NCI-H2196 treated with DMSO at 0.1 percent for 48 hours (cell line): ENCODE data around the gene IL1RL2.

ENCODE experiments used
- DNase-seq: peaks from one replicate; lab custom pipeline; 2025; ENCODE audit not compliant: unreplicated experiment; lab: John Stamatoyannopoulos, UW

The IL1RL2 gene

DNA sequence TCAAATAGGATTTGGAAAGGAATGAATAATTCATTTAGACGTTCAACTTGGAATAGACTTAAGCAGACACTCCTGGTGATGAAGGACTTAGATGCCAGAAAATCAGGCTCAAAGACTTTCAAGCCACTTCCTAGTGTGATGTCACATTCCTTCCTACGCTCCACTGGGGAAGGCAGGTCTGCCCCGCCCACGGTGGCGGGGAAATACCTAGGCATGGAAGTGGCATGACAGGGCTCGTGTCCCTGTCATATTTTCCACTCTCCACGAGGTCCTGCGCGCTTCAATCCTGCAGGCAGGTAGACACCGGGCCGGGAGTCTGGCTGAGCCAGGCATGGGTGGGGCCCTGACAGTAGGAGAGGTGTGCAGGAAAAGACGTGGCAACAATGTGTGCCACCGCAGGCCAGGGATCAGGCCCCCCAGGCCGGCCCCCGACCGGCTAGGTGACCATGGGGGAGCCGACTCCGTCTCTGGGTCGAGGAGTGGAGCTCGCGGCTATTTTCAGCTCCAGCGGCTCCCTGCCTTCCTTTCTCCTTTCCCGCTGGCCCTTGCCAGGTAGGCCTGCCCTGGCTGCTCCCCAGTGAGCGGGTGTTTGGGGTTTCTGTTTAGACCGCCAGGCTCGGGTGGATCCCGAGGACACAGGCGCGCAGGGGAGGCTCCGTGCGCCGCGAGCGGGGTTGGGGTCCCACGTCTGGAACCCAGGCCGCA is at the start of gene IL1RL2:
Gene IL1RL2 (plus strand): TSS at position 233 of the 705 bp plus-strand sequence. CDS start 845 bp downstream, outside the sequence.
- no peak for DNase-seq

DNA sequence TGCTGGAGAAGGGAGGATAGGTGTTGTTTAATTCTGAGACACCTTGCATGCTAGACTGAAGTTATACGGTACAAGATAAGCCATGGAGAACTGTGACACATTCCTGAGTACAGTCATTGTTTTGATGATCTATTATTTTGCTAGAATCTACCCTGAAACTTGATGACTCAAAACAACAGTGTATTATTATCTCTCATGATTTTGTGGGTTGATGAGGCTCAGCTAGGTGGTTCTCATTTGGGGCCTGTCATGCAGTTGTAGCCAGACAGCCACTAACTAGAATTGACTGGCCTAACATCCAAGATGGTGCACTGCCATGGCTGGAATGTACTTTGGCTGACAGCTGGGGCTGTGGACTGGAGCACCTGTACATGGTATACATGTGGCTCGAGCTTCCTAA is 49.7 kb upstream of the IL1RL2 start:
- no peak for DNase-seq

DNA sequence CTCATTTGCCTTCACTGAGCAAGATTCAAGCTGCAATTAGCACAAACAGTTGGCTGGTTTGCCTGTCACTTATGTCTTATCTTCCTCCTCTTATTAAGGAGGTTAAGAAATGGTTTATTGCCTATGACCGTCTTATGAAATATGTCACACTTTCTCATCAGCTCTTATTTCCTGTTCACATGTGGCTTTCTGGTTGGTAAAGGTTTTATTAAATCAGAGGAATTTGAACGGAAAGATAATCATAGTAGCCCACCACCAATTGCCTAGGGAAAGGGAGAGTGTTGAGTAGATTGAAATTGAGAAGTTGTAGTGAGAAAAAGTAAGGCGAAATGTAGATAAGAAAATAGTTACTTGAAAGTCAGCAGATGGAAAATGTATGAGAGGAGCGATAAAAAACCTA is 48.5 kb upstream of the IL1RL2 start:
- DNase-seq: no peak

DNA sequence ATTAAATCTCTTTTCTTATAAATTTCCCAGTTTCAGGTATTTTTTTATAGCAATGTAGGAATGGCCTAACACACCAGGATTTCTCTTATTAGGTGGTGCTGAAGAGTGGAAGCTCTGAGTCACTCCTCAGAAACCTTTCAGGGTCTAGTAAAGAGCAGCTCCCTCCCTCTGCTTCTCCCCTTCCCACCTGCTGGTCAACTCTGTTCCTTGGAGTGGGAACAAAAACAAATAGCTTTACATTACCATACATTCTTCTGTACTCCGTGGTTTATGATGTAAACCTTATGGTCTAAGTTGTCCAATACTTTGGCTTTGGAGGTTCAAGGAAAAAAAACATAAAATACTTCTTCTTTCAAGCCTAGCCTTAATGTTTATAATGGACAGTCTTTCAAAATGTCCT is 47.0 kb upstream of the IL1RL2 start:
- no peak for DNase-seq

DNA sequence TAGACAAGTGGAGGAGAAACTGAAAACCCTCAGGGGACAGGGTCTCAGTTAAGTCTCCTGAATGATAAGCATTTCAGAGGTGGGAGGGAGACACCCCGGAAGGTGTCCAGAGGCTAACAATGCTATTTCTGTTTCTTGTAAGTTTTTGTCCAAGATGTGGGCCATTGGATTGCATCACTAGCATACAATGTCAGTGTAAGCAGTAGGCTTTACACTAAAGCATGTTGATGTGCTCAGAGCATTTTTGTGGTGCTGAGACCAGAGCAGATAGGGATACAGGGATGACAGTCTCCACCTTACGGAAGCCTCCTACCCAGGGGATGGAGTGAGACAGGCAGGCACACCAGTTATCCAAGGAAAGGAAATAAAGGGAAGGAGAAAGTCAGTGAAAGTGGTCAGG is 46.4 kb upstream of the IL1RL2 start:
- no peak for DNase-seq

DNA sequence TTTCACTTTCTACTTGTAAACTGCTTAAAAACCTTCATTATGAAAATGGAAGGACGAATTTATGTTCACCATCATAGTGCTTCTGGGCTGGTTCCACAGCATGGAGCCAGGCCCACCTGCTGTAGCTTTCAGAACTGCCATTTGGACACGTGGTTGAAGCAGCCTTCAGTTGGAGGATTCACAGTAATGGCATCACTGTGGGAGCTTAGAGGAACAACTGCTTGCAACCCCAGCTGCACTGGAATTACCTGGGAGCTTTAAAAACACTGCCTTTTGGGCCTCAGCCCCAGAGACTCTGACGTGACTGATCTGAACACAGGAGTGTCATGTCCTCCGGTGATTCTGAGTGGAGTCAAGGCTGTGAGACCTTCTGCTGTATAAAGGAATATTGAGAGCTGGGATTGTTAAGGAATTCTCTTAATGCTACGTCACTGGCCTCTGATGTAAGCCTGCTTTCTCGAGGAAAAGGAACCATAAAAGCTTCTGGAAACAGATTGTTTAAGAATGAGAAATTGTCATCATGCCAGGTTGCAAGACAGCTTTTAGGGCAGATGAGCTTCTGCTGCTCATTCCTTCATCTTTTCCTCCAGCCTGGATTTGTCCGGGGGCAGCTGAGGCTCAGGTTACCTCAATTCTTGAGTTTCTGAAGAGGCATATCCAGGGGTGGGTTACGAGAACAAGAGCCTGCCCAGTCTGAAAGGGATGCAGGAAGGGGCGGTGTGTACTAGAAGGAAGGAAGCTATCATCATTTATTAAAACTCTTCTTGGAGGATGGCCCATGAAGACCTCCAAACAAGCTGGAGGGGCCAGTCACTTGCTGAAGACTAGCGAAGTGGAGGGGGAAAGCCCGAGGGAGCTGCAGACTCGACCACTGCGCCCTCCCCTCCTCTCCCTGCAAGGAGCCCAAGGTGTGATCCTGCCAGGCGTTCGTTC is 45.5 kb upstream of the IL1RL2 start:
- DNase-seq: no peak

DNA sequence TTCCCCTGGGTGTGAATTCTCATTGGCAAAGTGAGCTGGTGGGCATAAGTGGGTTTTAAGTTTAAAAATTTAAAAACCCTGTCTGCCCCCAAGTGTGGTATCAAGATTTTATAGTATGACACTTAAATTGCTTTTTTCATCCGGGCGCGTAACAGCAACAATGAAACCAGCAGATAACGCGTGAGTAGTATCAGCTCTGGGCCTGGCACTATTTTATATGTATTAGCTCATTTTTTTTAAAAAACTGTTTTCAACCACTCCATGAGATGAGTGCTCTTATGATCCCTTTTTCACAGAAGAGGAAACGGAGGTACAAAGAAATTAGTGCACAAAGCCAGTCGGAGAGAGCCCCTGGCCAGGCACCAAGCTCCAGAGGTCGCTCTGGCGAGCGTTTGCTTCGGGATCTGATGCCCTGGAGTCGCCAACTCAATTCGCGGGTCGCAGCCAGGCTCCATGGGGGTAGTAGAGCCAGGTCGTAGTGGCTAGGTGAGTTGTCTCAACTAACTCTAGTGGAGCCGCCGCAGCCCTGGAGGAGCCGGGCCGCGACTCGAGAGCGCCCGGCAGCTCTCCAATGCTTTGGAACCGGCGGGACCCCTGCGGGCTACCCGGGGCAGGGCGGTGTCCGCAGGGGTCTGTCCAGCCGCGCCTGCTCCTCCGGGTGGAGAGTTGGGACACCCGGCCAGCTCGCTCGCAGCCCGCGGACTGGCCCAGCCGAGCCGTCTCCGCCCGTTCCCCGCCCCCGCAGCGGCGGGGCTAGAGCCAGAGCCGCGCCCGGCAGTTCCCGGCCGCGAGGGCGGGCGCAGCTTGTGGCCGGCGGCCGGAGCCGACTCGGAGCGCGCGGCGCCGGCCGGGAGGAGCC is 44.6 kb upstream of the IL1RL2 start, which contains the start of gene IL1R1:
Gene IL1R1 (plus strand): TSS at position 777 of the 859 bp plus-strand sequence. CDS start 14,979 bp downstream, outside the sequence.
- no peak for DNase-seq

DNA sequence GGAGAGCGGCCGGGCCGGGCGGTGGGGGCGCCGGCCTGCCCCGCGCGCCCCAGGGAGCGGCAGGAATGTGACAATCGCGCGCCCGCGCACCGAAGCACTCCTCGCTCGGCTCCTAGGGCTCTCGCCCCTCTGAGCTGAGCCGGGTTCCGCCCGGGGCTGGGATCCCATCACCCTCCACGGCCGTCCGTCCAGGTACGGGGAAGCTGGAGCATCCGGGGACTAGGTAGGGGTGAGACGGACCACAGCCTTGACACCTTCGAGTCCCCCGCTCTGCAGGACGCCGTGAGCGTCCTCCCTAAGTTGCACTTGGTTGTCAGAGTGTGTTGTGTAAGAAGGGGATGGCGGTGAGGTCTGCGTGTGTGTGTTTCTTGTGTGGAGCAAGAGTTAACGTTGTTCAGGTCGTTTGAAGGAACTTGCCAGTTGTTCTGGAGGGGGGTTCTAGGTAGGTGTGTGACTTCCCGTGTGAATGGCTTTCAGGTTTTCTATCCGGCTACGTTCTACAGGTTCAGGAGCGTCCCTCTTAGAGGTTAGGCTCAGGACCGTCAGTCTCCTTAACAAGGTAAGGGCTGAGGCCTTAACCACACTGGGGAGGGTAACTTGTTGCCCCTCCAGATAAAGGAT is 43.9 kb upstream of the IL1RL2 start:
- no peak for DNase-seq

DNA sequence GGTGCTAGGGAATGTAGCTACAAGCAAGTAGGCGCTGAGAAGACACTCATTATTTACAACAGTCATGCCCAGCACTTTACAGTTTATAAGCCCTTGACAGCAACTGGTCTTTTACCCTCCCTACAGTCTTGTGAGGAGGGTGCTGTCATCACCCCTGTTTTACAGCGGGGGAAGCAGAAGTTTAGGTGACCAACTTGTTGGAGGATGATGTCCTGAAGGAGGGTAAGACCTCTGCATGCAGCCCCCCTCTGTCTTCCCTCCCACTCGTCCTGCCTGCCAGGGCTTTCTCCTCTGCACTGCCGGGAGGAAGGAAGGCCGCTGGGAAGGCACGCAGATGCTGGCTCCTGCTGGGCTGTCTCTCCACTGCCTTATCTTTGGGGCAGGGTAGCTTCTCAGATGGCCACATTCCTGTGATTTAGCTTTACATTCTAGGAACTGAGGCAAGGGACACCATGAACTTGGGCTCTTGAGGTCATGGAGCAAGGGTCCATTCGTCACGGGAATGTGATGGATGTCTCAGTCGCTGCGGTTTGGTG is 43.3 kb upstream of the IL1RL2 start:
- DNase-seq: no peak

DNA sequence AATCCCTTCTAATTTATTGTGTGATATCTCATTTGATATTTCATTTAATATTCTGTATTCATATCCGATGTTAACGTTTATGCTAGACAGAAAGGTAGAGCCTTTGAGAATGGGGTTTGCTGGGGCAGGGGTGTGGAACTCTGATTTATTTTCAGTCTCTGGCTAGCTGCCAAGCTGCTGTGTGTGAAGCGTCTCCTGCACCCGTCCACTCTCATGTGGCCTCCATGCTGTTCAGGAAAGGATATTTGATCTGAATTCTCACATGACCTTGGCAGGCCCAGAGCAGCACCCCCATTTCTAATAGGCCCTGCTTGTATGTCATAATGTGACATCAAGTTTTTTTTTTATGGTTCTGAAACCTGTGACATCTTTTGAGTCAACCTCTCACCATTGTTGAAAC is 42.7 kb upstream of the IL1RL2 start:
- no peak for DNase-seq

DNA sequence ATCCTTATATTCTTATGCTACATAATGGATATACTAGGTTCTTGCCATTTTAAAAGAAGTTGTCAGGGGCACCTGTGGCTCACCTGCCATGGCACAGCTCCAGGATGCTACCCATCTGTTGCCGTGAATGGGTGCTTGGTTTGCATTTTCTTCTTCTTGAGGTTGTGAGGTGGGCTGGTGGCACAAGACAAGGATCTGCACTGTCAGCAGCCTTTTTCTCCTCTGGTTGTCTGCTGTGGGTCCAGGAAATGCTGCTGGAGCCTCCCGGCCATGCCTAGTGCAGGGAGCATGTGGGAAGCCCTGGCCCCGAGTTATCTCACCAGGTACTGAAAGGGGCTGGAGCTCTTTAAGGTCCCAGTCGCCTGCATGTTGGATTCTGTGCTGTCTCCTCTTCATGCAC is 41.7 kb upstream of the IL1RL2 start:
- DNase-seq: no peak

DNA sequence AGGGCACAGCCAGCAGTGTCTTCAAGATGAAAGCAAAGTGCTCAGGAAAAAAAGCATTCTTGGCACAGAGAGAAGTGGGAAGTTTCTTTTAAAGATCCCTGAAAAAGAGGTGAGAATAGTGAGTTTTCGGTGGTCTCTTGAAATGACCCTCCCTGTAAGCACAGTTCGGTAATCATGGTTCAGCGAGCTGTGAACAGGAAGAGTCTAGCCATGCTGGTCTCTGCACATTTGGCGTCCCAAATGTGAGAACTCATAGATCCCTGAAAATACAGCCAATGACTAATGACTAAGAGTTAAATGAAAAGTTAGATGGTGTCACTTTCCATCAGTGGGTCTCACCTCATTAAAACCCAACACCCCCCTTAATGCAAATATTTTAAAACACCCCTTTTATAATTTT is 40.9 kb upstream of the IL1RL2 start:
- DNase-seq: no peak

DNA sequence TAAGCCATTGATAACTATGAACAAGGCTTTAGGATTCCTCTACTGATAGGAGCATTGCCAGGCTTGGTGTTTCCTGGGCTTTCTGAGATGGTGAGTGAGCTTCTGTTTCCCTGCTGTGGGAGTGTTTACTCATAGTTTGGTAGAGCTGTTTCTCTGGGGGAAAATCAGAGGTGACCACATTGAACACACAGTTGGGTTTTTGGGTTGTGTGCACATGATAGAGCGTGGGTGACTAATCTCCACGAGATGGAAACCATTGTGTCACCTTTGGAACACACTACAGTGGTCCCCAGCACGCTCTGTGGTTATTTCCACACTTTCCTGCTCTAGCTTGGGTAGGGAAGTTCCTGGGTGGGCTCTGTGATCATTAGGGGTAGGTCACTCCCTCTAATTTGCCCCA is 38.9 kb upstream of the IL1RL2 start:
- no peak for DNase-seq

DNA sequence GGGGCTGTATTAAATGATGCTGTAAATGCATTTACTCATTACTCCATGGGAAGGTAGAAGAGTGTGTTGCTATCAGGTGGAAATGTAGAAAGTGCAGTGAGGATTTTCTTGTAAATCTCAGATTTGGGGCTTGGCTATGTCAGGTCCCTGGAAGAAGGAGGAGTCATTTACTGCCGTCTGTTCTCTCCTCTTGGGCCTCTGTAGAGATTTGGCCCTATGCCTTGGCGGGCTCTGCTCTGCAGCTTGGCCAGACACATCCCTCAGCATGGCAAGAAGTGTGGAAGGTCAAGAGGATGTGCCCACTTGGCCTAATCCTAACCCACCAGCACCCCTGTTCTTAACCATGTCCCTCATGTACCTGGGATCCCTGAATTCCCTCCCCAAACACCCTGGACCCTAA is 37.6 kb upstream of the IL1RL2 start:
- DNase-seq: no peak

DNA sequence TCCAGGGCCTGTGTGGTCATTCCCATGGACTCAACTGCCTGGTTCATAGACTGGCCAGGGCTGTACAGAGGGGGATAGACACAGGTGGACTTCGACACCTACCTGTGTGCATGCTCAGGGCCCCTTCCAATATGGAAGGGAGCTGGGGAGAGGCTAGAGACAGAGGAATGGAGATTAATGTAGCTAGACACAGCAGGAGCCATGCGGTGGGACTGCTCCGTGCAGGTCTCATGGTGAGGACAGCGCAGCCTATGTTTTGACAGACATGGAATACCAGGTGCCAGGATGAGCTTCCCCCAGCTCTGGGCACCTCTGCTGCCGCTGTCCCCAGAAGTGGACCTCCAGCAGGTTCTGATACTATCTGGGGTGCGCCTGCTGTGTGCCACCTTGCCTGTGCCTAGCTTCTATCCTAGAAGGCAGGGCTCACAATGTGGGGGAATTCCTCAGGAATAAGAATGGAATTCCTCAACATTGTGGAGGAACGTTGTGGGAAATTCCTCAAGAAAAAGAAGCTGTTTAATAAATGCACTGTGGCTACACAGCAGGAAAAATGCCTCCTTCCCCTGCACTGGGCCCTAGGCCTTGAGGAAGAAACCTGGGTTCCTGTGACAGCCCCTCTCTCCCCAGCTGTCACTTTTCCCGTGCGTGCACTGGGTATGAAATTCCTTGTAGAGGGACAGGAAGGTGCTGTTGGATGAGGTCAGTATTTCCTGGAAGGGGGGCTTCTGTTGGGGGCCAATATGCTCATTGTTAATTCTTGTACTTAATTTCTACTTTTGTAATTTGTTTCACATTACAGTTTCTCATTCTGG is 37.0 kb upstream of the IL1RL2 start:
- no peak for DNase-seq

DNA sequence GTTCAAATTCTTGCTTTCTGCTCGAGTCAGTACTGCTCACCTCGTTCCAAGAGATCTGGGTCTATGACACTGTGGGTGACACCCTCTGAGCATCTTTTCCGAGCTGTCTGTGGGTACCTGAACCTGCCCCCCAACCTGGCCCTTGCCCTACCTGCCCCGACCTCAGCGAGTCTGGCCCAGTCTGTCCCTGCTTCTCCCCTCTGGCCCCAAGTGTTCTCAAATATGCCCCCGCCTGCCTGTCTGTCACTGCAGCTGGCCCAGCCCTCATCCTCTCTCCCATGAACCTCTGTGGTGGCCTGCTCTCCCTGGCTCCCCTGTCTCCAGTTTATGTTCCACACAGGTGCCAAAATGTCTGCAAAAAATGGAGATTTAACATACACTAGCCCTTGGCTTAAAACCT is 32.5 kb upstream of the IL1RL2 start:
- DNase-seq: no peak

DNA sequence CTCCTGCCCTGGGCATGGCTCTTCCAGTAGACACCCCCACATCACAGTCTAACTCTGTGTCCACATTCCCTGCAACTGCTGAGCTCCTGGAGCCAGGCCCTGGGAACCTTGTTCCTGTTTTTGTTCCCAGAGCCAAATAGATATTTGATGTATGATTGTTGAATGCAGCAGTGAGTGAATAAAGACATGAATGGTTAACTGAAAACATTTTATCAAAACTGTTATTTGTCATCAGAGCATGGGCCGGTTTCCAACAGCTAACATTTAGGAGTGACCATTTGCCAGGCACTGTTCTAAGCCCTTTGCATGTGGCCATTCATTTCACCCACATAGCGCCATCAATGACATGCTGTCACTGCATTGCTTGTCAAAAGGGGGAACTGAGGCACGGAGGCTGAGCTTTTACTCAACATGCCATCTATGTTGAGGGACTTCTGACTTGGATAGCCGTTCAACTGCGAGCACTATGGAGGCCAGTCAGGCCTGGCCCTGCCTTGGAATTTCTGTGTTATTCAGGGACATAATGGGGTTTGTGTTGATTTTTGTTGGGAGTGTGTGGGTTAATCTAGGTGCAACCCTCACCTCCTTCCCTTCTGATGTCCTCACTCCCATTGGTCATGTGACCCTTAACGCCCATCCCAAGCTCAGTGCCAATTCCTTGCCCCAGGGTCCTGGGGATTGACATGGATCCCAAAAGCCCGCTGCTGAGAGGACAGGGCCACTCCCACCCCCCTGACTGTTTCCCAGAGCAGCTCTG is 31.7 kb upstream of the IL1RL2 start:
- no peak for DNase-seq

DNA sequence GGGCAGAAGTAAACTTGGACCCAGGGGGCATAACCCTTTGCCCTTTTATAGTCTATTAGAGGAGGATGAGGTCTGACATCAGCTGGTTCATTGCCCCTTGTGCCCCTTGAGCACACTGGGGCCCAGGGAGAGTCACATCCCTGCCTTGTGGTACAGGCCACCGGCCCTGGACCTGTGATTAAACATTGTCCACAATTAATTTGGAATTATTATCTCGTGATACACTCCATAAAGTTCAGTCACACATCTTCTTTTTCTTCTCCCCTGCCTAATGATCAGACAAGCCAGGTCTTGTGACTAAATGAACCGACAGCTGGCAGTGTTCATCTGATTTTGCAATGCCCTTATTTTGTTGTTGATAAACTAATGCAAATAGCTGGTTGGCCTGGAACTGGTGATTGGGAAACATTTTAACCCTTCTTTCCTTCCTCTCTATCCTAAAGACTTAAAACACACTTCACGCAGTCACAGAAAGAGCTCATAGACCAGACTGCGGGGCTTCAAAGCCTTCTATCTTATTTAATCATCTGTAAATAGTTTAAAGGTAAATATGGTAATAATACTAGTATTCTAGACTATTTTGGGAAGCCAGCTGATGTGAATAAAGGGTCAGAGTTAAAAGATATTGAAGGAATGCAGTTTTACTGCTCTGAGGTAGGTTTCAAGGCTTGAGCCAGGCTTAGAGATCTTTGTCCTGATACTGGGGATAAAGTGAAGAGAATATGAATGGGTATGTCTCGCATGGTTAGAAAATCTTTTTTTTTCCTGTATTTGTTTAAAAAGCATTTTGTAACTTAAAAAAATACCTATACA is 30.9 kb upstream of the IL1RL2 start:
- no peak for DNase-seq
